Activated CD8-positive, alpha-beta T cell treated with anti-CD3 and anti-CD28 coated beads for 36 hours (primary cell): ENCODE measurements around the gene VPS37C. TPM values are rescaled to one million over a fixed set of nuclear protein-coding genes. Genes with fewer than 3 reads are reported as not detected.

Experiments
- ATAC-seq: fragments of 200-7000 bp; cut with Tn5 transposase; one replicate; pipeline ENCODE4 v1.10.0; 2021; ENCODE audit warnings: mild to moderate bottlenecking, moderate library complexity
- CTCF ChIA-PET: fragments of 350-600 bp; sonication (Branson Sonifier 250); formaldehyde crosslinking; loops from one replicate; lab custom pipeline; 2021; ENCODE audit warnings: antibody characterized with exemption; lab: Charles Lee
- POLR2A ChIA-PET: fragments of 350-600 bp; sonication (Branson Sonifier 250); formaldehyde crosslinking; loops from one replicate; lab custom pipeline; 2021; ENCODE audit warnings: antibody characterized with exemption; lab: Charles Lee
- DNase-seq: peaks from one replicate; pipeline ENCODE4 v3.0.0-alpha.2; 2020
- H3K27ac Mint-ChIP-seq: one replicate; pipeline ENCODE4 v1.8.0; 2021; ENCODE audit warnings: mild to moderate bottlenecking, mixed read lengths
- H3K27me3 Mint-ChIP-seq: one replicate; pipeline ENCODE4 v1.8.0; 2021; ENCODE audit warnings: mixed read lengths
- H3K36me3 Mint-ChIP-seq: one replicate; pipeline ENCODE4 v1.8.0; 2021; ENCODE audit warnings: low read depth, mixed read lengths
- H3K4me1 Mint-ChIP-seq: one replicate; pipeline ENCODE4 v1.8.0; 2021; ENCODE audit warnings: low read depth, mixed read lengths
- H3K4me3 Mint-ChIP-seq: one replicate; pipeline ENCODE4 v1.8.0; 2021; ENCODE audit warnings: mild to moderate bottlenecking, moderate library complexity, mixed read lengths
- H3K9me3 Mint-ChIP-seq: one replicate; pipeline ENCODE4 v1.8.0; 2021; ENCODE audit warnings: mixed read lengths
- CTCF ChIP-seq: fragments of 200-600 bp; IDR thresholded peaks from one replicate; pipeline ENCODE4 v1.8.0; 2022; ENCODE audit warnings: antibody characterized with exemption, mild to moderate bottlenecking
- intact Hi-C: fragments of 100-400 bp; cut with micrococcal nuclease; formaldehyde crosslinking; loops from one replicate; pipeline ENCODE4 v1.10.0; 2022
- total RNA-seq, 2 experiments: library from RNA; stranded (reverse); gene quantifications; one replicate each; pipeline ENCODE4 v1.2.3, GENCODE V29; 2021

Gene VPS37C
- total RNA-seq, 2 experiments from 2014 or later, result 6.6 to 7.2 TPM

GRCh38 chr11:61164606-61165424, 3.6 kb upstream of the VPS37C start:
- H3K4me1 Mint-ChIP-seq, result peaks cover 58% of the 10 kb centered on the region
- peaks cover 2% of the 10 kb centered on the region for H3K9me3 Mint-ChIP-seq
- H3K27me3 Mint-ChIP-seq, result no peaks in the 10 kb centered on the region
- no peaks in the 10 kb centered on the region for H3K36me3 Mint-ChIP-seq
- DNase-seq, result no peak
- intact Hi-C loops, result no loop called here
- ATAC-seq, result no peak
- POLR2A ChIA-PET, result no interaction called here
- H3K4me3 Mint-ChIP-seq, result peak overlapping the region; percentile 18
- TF ChIP-seq CTCF, result no peak
- CTCF ChIA-PET, result no interaction called here
- H3K27ac Mint-ChIP-seq, result peak overlapping the region; percentile 91

- ATAC-seq (peak; percentile 18), DNase-seq (peak; percentile 72)
- Mint-ChIP-seq H3K9me3 (peaks cover 2% of the 10 kb centered on the region), H3K4me3 (peak overlapping the region; percentile 18), H3K36me3 (no peaks in the 10 kb centered on the region), H3K27ac (peak overlapping the region; percentile 91), H3K27me3 (no peaks in the 10 kb centered on the region), H3K4me1 (peaks cover 60% of the 10 kb centered on the region)
- intact Hi-C loops, result no loop called here
- CTCF ChIA-PET, result no interaction called here
- no peak for TF ChIP-seq CTCF
- POLR2A ChIA-PET, result interaction anchor here (0.5 to 0.9 kb wide), 3 partner anchors 10 to 177 kb away, joined by 3 read pairs; no protein-coding TSS in a partner anchor
Observed at GRCh38 chr11:61163714-61164605, 2.7 kb upstream of the VPS37C start.

- Mint-ChIP-seq H3K9me3 (peaks cover 2% of the 10 kb centered on the region), H3K36me3 (no peaks in the 10 kb centered on the region), H3K4me1 (peaks cover 63% of the 10 kb centered on the region), H3K27ac (peak overlapping the region; percentile 91), H3K4me3 (no peak overlapping the region), H3K27me3 (no peaks in the 10 kb centered on the region)
- CTCF ChIA-PET, result no interaction called here
- POLR2A ChIA-PET, result interaction anchor here (0.5 to 0.9 kb wide), 3 partner anchors 9 to 176 kb away, joined by 3 read pairs; no protein-coding TSS in a partner anchor
- DNase-seq (no peak), ATAC-seq (no peak)
- intact Hi-C loops, result no loop called here
- no peak for TF ChIP-seq CTCF
Observed at GRCh38 chr11:61163021-61163420, 1.8 kb upstream of the VPS37C start.

GRCh38 chr11:61162092-61162941, 1.1 kb upstream of the VPS37C start:
- DNase-seq (peak; percentile 73), ATAC-seq (no peak)
- intact Hi-C loops, result no loop called here
- peaks cover 2% of the 10 kb centered on the region for H3K9me3 Mint-ChIP-seq
- peak overlapping the region; percentile 89 for H3K4me3 Mint-ChIP-seq
- H3K27ac Mint-ChIP-seq, result peak overlapping the region; percentile 91
- peaks cover 59% of the 10 kb centered on the region for H3K4me1 Mint-ChIP-seq
- ChIA-PET CTCF (interaction anchor here (1.0 kb wide), 1 partner anchor 50 kb away, joined by 3 read pairs; no protein-coding TSS in a partner anchor), POLR2A (interaction anchor here (0.9 to 1.1 kb wide), 2 partner anchors 7 to 151 kb away, joined by 3 to 7 read pairs; no protein-coding TSS in a partner anchor)
- H3K27me3 Mint-ChIP-seq, result no peaks in the 10 kb centered on the region
- no peaks in the 10 kb centered on the region for H3K36me3 Mint-ChIP-seq
- TF ChIP-seq CTCF, result no peak
